HEK293 (cell line): Measurements from ENCODE around the gene UBA52.

ENCODE experiments used
- CTCF ChIP-seq: fragments of 450-650 bp; formaldehyde crosslinking; IDR thresholded peaks from 2 replicates; pipeline ENCODE4 v1.5.1; 2016; ENCODE audit warnings: missing biosample characterization, missing genetic modification characterization
- ZBTB7A ChIP-seq: fragments of 450-650 bp; formaldehyde crosslinking; IDR thresholded peaks from 2 replicates; pipeline ENCODE4 v1.5.1; 2016; ENCODE audit warnings: low read depth, missing biosample characterization, missing genetic modification characterization
- ZFP37 ChIP-seq: fragments of 450-650 bp; formaldehyde crosslinking; IDR thresholded peaks from 2 replicates; pipeline ENCODE4 v1.5.1; 2016; ENCODE audit warnings: missing biosample characterization, missing genetic modification characterization
- ZNF274 ChIP-seq, 2 experiments: fragments of 200-500 bp in 1 of 2; fragments of 450-650 bp in 1 of 2; sonication (Bioruptor generic) in 1 of 2; formaldehyde crosslinking in 1 of 2; IDR thresholded peaks; 2 replicates each; pipeline versions ENCODE4 v1.5.1 to v1.6.1; 2014 to 2016; ENCODE audit warnings: borderline replicate concordance in 1 of 2, inconsistent platforms in 1 of 2, low read length in 1 of 2, missing biosample characterization in 1 of 2, missing genetic modification characterization in 1 of 2
- ZNF350 ChIP-seq: fragments of 450-650 bp; formaldehyde crosslinking; IDR thresholded peaks from 2 replicates; pipeline ENCODE4 v1.5.0; 2017; ENCODE audit warnings: missing biosample characterization, mild to moderate bottlenecking, missing genetic modification characterization
- ZNF558 ChIP-seq: fragments of 450-650 bp; formaldehyde crosslinking; IDR thresholded peaks from 2 replicates; pipeline ENCODE4 v1.5.1; 2016; ENCODE audit warnings: missing biosample characterization, missing genetic modification characterization
- ZNF670 ChIP-seq: fragments of 450-650 bp; formaldehyde crosslinking; IDR thresholded peaks from 2 replicates; pipeline ENCODE4 v1.5.1; 2016; ENCODE audit warnings: missing biosample characterization, missing genetic modification characterization, low read depth
- TF ChIP-seq, protein P1 (sequence below): fragments of 450-650 bp; formaldehyde crosslinking; IDR thresholded peaks from 2 replicates; pipeline ENCODE4 v1.5.1; 2017; ENCODE audit warnings: missing biosample characterization, mild to moderate bottlenecking, missing genetic modification characterization, moderate library complexity

- TF ChIP-seq ZNF670 (tag by site-specific recombination) (no peak), ZNF558 (tag by site-specific recombination) (no peak), CTCF (tag by site-specific recombination) (no peak), ZFP37 (tag by site-specific recombination) (no peak), ZBTB7A (no peak), ZNF350 (tag by site-specific recombination) (no peak), ZNF274 (IDR thresholded peaks at IDR 0.05; ENCODE audit: low read length) (no peak), ZNF274 (tag by site-specific recombination; IDR thresholded peaks at IDR 0.05; ENCODE audit: borderline replicate concordance) (no peak)
- TF ChIP-seq, protein P1, sequence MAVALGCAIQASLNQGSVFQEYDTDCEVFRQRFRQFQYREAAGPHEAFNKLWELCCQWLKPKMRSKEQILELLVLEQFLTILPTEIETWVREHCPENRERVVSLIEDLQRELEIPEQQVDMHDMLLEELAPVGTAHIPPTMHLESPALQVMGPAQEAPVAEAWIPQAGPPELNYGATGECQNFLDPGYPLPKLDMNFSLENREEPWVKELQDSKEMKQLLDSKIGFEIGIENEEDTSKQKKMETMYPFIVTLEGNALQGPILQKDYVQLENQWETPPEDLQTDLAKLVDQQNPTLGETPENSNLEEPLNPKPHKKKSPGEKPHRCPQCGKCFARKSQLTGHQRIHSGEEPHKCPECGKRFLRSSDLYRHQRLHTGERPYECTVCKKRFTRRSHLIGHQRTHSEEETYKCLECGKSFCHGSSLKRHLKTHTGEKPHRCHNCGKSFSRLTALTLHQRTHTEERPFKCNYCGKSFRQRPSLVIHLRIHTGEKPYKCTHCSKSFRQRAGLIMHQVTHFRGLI (tag by site-specific recombination): no peak
Observed at GRCh38 chr19:18599485-18599884, 27.8 kb downstream of the UBA52 start.
